ENCODE data around the gene SLC49A4.

SLC49A4 gene

GRCh38 chr3:122862381-122862780 is 67.5 kb downstream of the SLC49A4 start:
- DNase-seq = no peak

GRCh38 chr3:122864498-122864897 is 69.6 kb downstream of the SLC49A4 start:
- DNase-seq = no peak

- DNase-seq = no peak
Measured at GRCh38 chr3:122868322-122868721, 73.5 kb downstream of the SLC49A4 start.

- no peak for DNase-seq
Measured at GRCh38 chr3:122873741-122874515, 79.1 kb downstream of the SLC49A4 start.

- DNase-seq = no peak
Measured at GRCh38 chr3:122875547-122876127, 80.8 kb downstream of the SLC49A4 start.

- no peak for DNase-seq
Measured at GRCh38 chr3:122880173-122880572, 85.3 kb downstream of the SLC49A4 start.

GRCh38 chr3:122880624-122881023 is 85.8 kb downstream of the SLC49A4 start:
- DNase-seq = no peak

GRCh38 chr3:122882361-122882947 is 87.6 kb downstream of the SLC49A4 start:
- DNase-seq = no peak

- no peak for DNase-seq
Measured at GRCh38 chr3:122886251-122886650, 91.4 kb downstream of the SLC49A4 start.

GRCh38 chr3:122886946-122887345 is 92.1 kb downstream of the SLC49A4 start:
- DNase-seq = no peak

- no peak for DNase-seq
Measured at GRCh38 chr3:122890077-122890719, 95.3 kb downstream of the SLC49A4 start.

- no peak for DNase-seq
Measured at GRCh38 chr3:122890720-122891220, 95.9 kb downstream of the SLC49A4 start.

GRCh38 chr3:122892118-122892960 is 97.5 kb downstream of the SLC49A4 start:
- DNase-seq = no peak

GRCh38 chr3:122893282-122893681 is 98.4 kb downstream of the SLC49A4 start:
- DNase-seq = no peak

- no peak for DNase-seq
Measured at GRCh38 chr3:122893754-122894668, 99.1 kb downstream of the SLC49A4 start.

GRCh38 chr3:122898298-122898697 is 103.4 kb downstream of the SLC49A4 start:
- no peak for DNase-seq

GRCh38 chr3:122902326-122902725 is 107.5 kb downstream of the SLC49A4 start:
- no peak for DNase-seq

- DNase-seq = no peak
Measured at GRCh38 chr3:122903171-122903570, 108.3 kb downstream of the SLC49A4 start.

- DNase-seq = no peak
Measured at GRCh38 chr3:122907471-122907870, 112.6 kb downstream of the SLC49A4 start.

GRCh38 chr3:122908251-122908650 is 113.4 kb downstream of the SLC49A4 start:
- DNase-seq = no peak

- no peak for DNase-seq
Measured at GRCh38 chr3:122911901-122912300, 117.0 kb downstream of the SLC49A4 start.

Data from CD4-positive, alpha-beta T cell treated with Interleukin-17A for 4 hours (primary cell).